HG02678 (cell line): ENCODE measurements around the gene USP38.
"Not testable (repeated sequence)": the region's sequence is repeated elsewhere in the genome, so short reads cannot be mapped to it uniquely, and the experiment has no call there.

Experiments
- ATAC-seq: cut with Tn5 transposase; IDR thresholded peaks from one replicate; pipeline ENCODE4 v1.9.1; 2021; ENCODE audit warnings: mild to moderate bottlenecking, moderate library complexity; ENCODE audit not compliant: unreplicated experiment

Gene USP38

GRCh38 chr4:143184503-143185252 is at the start of gene USP38:
USP38 (plus strand) TSS chr4:143184917; CDS start chr4:143185451, 534 bp downstream.
- peak; percentile 74 for ATAC-seq

GRCh38 chr4:143135358-143135757 is 49.4 kb upstream of the USP38 start:
- ATAC-seq, result no peak

GRCh38 chr4:143140696-143141095 is 44.0 kb upstream of the USP38 start:
- no peak for ATAC-seq

- ATAC-seq, result no peak
Measured at GRCh38 chr4:143148521-143148920, 36.2 kb upstream of the USP38 start.

- ATAC-seq, result no peak
Measured at GRCh38 chr4:143156853-143157252, 27.9 kb upstream of the USP38 start.

- ATAC-seq, result no peak
Measured at GRCh38 chr4:143163614-143164013, 21.1 kb upstream of the USP38 start.

- ATAC-seq, result not testable (repeated sequence)
Measured at GRCh38 chr4:143166722-143167121, 18.0 kb upstream of the USP38 start.

GRCh38 chr4:143178923-143179322 is 5.8 kb upstream of the USP38 start:
- ATAC-seq, result no peak

GRCh38 chr4:143183513-143184216 is 1.1 kb upstream of the USP38 start:
- ATAC-seq, result no peak

- ATAC-seq, result peak; percentile 21
Measured at GRCh38 chr4:143184217-143184502, 557 bp upstream of the USP38 start.

GRCh38 chr4:143185253-143186107 is 763 bp downstream of the USP38 start:
- ATAC-seq, result peak; percentile 21

- ATAC-seq, result no peak
Measured at GRCh38 chr4:143186212-143186611, 1.5 kb downstream of the USP38 start.

GRCh38 chr4:143186649-143187048 is 1.9 kb downstream of the USP38 start:
- no peak for ATAC-seq

- no peak for ATAC-seq
Measured at GRCh38 chr4:143188136-143189088, 3.7 kb downstream of the USP38 start.

- no peak for ATAC-seq
Measured at GRCh38 chr4:143189528-143189927, 4.8 kb downstream of the USP38 start.

- no peak for ATAC-seq
Measured at GRCh38 chr4:143195581-143195980, 10.9 kb downstream of the USP38 start.

GRCh38 chr4:143196323-143196722 is 11.6 kb downstream of the USP38 start:
- no peak for ATAC-seq

- no peak for ATAC-seq
Measured at GRCh38 chr4:143199503-143199902, 14.8 kb downstream of the USP38 start.

- no peak for ATAC-seq
Measured at GRCh38 chr4:143202824-143203223, 18.1 kb downstream of the USP38 start.

GRCh38 chr4:143203577-143203976 is 18.9 kb downstream of the USP38 start:
- no peak for ATAC-seq
